ENCODE data around the gene GIT1.
A peak's percentile ranks its signal among the peaks of the same experiment; 100 is the strongest.

The GIT1 gene

GRCh38 chr17:29583324-29584248 is 5.9 kb downstream of the GIT1 start:
- TF ChIP-seq CTCF (IDR thresholded peaks at IDR 0.05; ENCODE audit: low read depth, low read length): no peak
- DNase-seq (ENCODE audit: low read depth in 2 of 2): no peak
- H3K4me3 ChIP-seq (replicated peaks in 1 of 2; ENCODE audit: low read depth in 2 of 2, low read length in 2 of 2): no peak overlapping the region

DNA sequence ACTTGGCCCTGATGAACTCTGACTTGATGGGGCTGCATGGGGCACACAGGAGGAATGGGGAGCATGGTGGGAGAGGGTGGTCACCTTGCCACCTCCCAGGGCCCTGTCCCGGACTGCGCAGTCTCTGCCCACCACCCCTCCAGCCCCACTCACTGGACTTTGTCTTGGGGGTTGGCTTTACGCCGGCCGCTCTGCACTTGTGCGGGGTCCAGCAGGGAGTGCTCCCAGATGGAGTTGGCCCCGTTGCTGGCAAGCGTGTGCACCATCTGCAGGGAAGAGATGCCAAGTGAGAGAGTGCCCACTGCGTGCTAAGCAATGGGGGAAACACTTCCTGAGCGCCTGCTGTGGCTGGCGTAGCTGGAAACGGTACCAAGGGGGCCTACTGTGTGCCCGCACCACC is 6.7 kb downstream of the GIT1 start:
- no peak overlapping the region for H3K4me3 ChIP-seq (replicated peaks in 1 of 2; ENCODE audit: low read depth in 2 of 2, low read length in 2 of 2)
- no peak for DNase-seq (ENCODE audit: low read depth in 2 of 2)
- no peak for TF ChIP-seq CTCF (IDR thresholded peaks at IDR 0.05; ENCODE audit: low read depth, low read length)

- no peak for DNase-seq (ENCODE audit: low read depth in 2 of 2)
- TF ChIP-seq CTCF (IDR thresholded peaks at IDR 0.05; ENCODE audit: low read depth, low read length): no peak
- no peak overlapping the region for H3K4me3 ChIP-seq (replicated peaks in 1 of 2; ENCODE audit: low read depth in 2 of 2, low read length in 2 of 2)
Measured at GRCh38 chr17:29582254-29582765, 7.1 kb downstream of the GIT1 start.

DNA sequence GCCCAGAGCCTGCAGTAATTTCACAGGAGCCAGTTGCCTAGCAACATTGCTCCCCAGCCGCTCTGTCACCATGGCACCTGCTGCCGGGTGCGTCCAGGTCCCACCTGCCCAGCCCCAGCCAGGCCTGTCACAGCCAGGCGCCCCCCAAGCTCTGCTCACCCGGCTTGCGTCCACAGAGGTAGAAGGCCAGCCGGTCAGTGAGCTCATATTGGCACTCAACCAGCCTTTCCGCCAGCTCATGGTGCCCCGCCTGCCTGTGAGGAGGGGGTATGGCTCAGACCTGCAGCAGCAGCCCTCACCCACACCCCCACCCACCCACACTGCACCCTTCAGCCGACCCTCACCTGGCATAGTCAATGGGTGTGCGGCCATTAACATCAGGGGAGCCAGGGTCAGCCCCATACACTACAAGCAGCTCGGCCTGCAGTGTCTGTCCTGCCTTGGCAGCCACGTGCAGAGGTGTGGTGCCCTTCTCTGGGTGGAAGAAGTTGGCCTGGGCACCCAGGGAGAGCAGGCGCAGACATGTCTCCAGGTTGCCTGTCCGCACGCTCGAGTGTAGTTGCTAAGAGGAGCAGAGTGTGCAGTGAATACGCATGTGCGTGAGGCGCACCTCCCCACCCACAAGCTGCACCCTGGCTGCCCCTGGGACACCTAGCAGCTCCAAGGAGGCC is 7.7 kb downstream of the GIT1 start:
- DNase-seq (ENCODE audit: low read depth in 2 of 2): no peak
- TF ChIP-seq CTCF (IDR thresholded peaks at IDR 0.05; ENCODE audit: low read depth, low read length): no peak
- H3K4me3 ChIP-seq (replicated peaks in 1 of 2; ENCODE audit: low read depth in 2 of 2, low read length in 2 of 2): no peak overlapping the region

DNA sequence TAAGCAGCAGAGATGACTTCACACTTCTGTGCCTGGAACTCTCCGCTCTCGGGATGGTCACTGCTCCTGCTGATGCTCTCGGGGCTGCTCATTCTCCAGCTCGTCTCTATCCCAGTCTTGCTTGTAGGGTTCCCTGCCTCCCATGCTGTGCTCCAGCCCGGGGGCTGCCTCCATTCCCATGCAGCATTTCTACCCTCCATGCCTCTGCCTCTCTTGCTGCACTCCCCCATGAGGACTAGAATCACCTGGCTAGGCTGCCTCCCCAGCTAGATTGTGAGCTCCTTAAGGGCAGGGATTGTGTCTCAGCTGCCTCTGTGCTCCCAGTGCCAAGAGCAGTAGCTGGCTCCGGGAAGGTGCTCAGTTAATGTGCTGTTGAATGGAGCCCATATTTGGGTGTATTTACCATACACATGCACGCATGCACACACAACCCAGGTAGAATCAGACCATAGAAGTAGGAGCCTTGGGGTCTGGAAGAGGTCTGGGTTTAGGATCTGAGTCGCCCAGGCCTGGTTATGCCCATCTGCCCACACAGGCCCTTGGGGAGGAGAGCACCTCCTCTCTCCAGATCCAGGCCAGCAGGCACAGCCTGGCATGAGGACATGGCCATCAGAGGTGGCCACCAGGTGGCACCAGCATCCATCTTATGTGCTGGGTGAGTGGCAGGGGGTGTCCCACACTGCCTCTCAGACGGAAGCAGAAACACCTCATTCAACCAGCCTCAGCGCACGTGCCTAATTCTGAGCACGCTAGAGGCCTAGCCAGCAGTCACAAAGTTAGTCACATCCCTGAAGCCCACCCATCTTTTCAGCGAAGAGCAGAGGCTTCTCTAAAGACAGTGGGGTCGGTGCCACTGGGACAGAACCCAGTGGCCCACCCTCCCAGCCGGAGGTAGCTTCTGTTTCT is 9.3 kb downstream of the GIT1 start:
- peak; percentile 82 to 84 for DNase-seq (ENCODE audit: low read depth in 2 of 2)
- peak; percentile 91 for TF ChIP-seq CTCF (IDR thresholded peaks at IDR 0.05; ENCODE audit: low read depth, low read length)
- H3K4me3 ChIP-seq (replicated peaks in 1 of 2; ENCODE audit: low read depth in 2 of 2, low read length in 2 of 2): no peak overlapping the region

All from cardiac fibroblast (primary cell).